HG03521 (cell line): ENCODE data around the gene FTH1.
"Not testable (repeated sequence)": the region's sequence is repeated elsewhere in the genome, so short reads cannot be mapped to it uniquely, and the experiment has no call there.

Source experiments
- ATAC-seq: cut with Tn5 transposase; IDR thresholded peaks from one replicate; pipeline ENCODE4 v1.9.1; 2021; ENCODE audit warnings: mild to moderate bottlenecking, moderate library complexity; ENCODE audit not compliant: unreplicated experiment

Gene FTH1

DNA sequence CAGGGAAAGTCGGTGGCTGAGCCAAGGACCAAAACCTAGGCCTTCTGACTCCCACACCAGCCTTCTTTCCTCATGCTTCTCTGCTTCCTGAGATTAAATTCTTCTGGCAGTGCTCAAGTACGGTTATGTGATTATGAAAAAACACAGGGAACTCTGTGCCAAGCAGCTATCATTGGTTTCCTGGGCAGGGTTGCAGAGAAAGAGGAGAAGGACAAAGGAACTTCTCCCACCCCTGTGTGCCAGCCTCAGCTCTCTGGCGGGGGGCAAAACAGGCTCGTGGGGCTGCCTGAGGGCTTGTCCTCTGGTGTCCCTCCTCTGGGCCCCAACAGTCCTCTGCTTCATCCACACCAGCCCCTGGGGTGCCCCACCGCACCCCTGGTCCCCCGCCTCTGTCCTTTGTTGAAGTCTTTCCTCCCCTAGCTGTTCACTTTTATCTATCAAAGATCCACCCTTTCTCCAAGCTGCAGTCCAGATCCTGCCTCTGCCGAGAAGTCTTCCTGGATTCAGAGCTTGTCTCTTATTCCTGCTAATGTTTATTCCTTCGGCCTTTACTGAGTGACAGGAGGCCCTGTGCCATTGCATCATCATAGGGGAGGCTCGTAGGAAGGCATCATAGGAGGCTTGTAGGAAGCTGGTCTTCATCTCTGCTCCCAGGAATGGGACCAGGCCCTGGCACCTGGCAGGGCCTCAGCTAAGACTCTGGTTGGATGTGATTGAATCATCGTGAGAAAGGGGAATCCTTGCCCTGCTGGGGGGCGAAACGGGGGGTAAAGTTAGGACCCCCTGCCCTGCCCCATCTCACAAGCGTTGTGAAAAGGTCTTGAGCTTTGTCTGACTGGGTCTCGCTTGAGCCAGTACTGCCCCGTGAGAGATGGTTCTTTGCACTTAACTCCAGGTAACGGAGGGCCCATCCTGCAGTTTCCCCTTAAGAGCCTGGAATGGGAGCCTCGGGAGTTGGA lies 11.5 kb upstream of the FTH1 start:
- no peak for ATAC-seq

DNA sequence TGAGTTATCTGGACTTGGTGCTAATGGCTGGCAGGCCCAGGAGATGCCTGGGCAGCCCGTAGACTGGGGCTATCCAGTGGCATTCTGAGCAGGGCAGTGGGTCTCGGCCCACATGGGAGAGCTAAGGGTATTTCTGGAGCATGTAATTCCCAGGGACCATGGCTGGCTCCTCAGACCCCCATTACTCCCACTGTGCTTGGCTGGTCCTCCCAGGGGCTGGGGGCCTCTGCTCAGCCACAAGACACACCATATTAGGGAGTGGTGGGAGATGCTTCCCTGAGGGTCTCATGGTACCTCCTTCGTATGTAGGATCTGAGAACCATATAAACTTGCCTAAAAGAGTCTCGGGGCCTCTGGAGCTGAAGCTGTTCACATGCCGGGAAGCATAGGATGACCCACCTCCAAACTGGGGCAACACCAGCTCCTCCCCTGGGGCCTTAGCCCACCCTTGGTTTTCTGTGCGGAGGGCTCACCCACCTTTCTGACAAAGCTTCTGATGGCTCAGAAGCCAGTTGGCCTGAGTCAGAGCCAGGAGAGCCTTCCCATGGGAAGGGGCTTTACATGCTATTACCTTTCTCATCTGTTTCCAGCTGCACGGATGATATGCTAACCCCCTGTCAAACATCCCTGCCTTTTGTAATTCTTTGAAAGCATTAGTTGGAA lies 9.5 kb upstream of the FTH1 start:
- ATAC-seq = no peak

DNA sequence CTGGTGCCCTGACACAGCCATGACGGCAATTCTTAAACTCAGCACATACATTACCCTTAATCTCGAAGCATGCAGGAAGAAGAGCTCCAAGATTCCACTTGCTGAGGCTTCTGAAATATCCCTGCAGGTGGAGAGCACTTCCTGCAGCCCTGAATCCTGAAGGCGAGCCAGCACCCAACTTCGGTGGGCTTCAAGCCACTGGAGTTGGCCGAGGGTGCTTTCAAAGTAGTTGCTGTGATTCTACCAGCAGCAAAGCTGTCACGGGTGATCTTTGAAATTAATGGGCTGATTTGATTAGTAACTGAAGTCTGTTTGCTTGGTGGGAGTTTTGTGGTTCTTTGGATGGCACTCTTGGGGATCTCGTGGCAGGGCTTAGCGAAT lies 9.0 kb upstream of the FTH1 start:
- ATAC-seq = no peak

GRCh38 chr11:61975638-61976419 lies 8.4 kb upstream of the FTH1 start:
- ATAC-seq = no peak

GRCh38 chr11:61974766-61975631 lies 7.6 kb upstream of the FTH1 start:
- ATAC-seq = no peak

DNA sequence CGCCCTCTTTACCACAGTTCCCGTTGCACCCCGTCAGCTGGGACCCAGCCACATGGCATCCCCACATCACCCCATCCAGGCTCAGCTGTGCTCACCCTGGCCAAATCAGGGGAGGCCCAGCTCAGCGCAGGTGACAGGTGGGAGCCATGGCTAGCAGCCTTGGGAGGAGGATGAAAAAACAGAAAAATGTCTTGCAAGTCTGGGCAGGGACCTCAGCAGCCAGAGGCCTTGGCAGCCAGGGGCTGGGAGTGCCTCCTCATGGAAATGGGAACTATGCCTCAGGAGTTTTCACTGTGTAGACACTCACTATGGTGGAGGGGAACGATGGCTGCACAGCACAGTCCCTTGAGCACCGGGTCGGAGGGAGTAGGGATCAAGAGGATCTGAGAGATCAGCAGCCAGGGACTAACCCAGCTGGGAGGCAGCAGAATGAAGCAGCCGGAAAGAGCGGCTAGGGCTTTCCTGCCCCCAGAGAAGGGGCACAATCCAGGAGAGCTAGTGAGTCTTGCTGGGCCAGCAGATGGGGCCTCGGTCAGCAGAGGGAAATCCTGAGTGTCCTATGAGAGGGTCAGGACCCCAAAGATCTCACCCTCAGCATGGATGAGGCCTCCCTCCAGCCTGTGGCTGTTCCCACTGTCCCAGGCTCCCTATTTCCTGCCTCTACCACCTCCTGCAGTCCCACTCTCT lies 6.2 kb upstream of the FTH1 start:
- no peak for ATAC-seq

DNA sequence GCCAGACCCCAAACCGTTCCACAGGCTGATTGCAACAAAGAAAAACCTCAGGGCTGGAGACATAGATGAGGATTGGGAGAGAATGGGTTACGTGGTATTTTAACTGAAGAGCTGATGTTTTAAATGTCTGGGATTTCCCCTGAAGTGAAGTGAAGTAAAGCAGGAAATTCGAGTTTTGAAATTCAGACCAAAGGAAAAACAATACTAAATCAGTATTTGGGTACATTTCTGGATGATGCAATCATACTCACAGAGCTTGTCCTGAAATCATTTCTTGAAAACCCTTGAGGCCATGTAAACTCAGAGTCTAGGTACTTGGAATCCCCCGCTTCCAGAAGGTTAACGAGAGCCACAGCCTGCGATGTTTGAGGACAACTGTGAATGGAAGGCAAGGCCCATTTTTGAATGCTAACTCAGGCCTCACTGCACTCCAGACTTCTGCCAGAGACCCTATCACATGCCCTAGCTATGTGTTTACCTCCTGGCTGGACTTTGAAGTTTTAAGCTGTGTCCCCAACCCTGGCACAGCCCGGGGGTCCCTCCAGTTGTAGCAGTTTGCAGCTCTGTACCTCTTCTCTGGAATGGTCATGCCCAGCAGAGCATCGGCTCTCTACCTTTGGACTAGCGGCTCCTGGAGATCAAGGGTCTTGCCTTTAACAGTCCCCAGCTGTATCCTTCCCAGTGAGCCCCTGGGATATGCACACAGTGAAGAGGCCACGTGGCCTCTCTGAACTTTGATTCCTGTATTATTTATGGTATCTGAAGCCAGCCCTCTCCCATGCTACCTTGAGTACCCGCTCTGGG lies 5.4 kb upstream of the FTH1 start:
- ATAC-seq = no peak

DNA sequence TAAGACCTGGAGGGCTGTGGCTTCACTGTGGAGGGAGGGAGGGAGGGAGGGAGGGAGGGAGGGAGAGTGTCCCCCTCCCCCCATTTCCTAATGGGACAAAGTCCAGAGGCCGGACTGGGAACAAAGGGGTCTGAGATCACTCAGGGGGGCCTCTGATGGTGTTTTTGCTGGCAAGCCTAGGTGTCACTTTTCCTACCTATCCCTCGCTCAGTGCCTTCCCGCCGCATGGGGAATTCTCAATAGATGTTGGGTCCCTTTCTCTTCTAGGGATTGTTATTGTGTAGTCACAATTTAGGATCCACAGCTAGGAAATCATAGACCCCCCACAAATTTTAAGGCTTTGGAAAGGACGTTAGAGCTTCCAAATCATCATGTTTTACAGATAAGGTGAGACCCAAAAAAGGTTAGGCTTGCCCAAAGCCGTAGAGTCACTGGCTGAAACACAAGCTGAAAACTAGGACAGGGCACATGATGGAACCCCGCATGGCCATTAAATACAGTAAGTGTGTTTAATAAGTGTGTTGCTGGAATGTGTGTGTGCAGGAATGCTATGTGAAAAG lies 4.8 kb upstream of the FTH1 start:
- ATAC-seq = no peak

DNA sequence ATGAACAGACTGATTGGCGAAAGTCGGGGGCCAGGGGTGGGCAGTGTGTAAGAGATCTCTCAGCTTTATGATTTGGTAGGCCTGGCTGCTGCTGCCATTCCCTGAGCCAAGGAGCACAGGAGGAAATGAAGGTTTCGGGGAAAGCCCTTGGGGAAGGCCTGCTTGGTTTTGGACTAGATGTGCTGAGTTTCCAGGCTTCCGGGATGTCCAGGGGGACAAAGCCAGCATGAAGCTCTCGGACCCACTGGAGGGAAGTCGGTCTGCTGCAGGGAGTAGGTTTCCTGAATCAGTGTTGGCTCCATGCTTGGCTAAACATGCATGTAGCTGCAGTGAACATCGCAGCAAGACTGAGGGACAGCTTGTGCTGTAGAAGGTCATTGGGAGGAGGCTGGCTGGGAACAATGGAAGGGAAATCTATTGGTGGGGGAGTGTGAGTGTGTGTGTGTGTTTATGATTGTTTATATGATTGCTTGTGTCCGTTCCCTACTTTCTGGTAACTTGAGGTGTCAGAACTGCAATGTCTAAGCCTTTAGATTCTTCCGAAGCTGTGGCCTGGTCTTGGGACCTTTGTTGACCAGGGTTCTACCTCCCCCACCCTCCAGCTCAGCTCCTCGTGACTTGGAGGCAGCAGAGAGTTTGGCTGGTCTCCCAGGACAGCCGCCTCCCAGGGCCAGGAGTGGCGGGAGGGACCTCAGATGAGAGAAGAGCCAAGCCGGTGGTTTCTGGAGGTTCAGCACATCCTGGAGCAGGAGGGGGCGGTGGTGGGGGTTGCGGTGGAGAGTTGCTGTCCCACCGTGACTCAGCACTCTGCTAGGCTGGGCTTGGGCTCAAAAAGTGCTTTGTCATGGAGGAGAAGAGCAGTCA lies 4.0 kb upstream of the FTH1 start:
- no peak for ATAC-seq

DNA sequence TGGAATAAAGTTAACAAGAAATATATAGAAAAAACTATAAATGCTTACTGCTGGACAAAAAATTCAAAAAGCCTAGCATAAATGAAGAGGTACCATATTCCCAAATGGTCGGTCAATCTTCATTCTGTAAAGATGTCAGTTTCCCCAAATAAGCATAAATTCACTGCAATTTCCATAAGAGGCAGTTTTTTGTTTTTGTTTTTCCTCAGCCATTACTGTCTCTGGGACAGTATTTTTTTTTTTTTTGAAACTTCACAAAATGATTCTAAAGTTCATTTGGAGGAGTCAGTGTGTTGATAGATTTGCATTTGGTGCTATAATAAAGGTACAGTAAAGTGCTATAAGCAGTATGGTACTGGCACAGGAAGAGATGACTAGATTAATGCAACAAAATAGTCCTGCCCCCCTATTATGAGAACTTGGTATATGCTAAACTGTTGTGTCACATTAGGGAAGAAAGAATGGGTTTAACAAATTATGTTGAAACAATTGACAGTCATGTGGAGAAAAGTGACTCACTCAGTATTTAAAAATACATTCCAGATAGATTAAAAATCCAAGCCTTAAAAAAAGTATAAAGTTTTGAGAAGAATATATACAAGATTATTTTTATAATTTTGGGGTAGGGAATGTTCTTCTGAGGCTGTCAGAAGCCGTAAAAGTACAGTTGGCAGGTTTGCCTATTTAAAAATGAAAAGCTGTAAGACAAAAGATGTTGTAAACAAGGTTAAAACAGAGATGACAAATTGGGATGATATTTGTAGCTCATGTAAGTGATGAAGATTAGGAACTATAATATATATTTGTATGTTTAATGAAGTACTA lies 2.6 kb upstream of the FTH1 start:
- ATAC-seq = no peak

- no peak for ATAC-seq
These were observed 1.9 kb upstream of the FTH1 start for GRCh38 chr11:61969391-61969758.

- no peak for ATAC-seq
These were observed 1.4 kb upstream of the FTH1 start for GRCh38 chr11:61968758-61969390.

- ATAC-seq = peak; percentile 24
These were observed 707 bp upstream of the FTH1 start for GRCh38 chr11:61967924-61968757.

DNA sequence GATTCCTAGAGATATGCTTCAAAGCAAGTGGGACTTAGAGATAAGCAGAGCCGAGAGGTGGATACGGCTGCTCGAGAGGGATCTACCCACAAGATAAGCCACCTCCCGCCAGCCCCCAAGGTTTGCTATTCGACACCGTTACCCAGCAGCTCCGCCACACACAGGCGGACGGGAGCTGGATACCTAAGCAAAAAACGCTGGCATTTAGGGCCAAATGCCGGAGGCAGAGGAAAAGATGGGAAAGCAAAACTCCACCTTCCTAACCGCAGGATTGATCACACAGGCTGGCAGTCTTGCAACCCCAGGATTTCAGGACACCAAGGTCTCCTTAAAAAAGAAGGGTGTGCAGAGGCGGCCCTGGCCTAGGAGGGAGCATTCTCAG lies 709 bp downstream of the FTH1 start:
- ATAC-seq = no peak

- not testable (repeated sequence) for ATAC-seq
These were observed 2.7 kb downstream of the FTH1 start for GRCh38 chr11:61964666-61965271.
